Transverse colon (tissue), 4 donors: ENCODE results near the gene IL9. TPM values are rescaled to one million over a fixed set of nuclear protein-coding genes. Genes with fewer than 3 reads are reported as not detected.

Experiments used
- DNase-seq: peaks from one replicate; pipeline ENCODE4 v3.0.0-alpha.2; 2019
- H3K27ac ChIP-seq, 4 donors: fragments of 200-600 bp; sonication (generic); 2 replicates each; pipeline ENCODE4 v1.5.1; 2016 to 2018; ENCODE audit warnings: inconsistent platforms in 4 of 4
- H3K27me3 ChIP-seq: fragments of 200-600 bp; sonication (generic); 2 replicates; pipeline ENCODE4 v1.5.1; 2017; ENCODE audit warnings: inconsistent platforms
- H3K36me3 ChIP-seq, 4 donors: fragments of 200-600 bp; sonication (generic); 2 replicates each; pipeline ENCODE4 v1.5.1; 2017 to 2019; ENCODE audit warnings: inconsistent platforms in 4 of 4
- H3K4me1 ChIP-seq, 4 donors: fragments of 200-600 bp; sonication (generic); 2 replicates each; pipeline ENCODE4 v1.5.1; 2017 to 2020; ENCODE audit warnings: inconsistent platforms in 4 of 4
- H3K4me3 ChIP-seq, 4 donors: fragments of 200-600 bp; sonication (generic); 1 replicate in 1 of 4; 2 replicates in 3 of 4; pipeline versions ENCODE4 v1.5.1 to v1.6.1; 2017 to 2019; ENCODE audit warnings: inconsistent platforms in 4 of 4
- H3K9me3 ChIP-seq, 2 donors: fragments of 200-600 bp; sonication (generic); 2 replicates each; pipeline ENCODE4 v1.5.1; 2017 to 2019; ENCODE audit warnings: inconsistent platforms in 2 of 2
- CTCF ChIP-seq, 5 experiments: fragments of 200-600 bp in 3 of 5; fragments of 450-650 bp in 2 of 5; sonication (generic) in 3 of 5; IDR thresholded peaks; 1 replicate in 2 of 5; 2 replicates in 3 of 5; pipeline ENCODE4 v1.5.1; 2016 to 2017; ENCODE audit warnings: antibody characterized with exemption in 5 of 5, inconsistent platforms in 3 of 5, mild to moderate bottlenecking in 2 of 5, moderate library complexity in 1 of 5
- EP300 ChIP-seq: sonication (generic); formaldehyde crosslinking; IDR thresholded peaks from one replicate; pipeline ENCODE4 v1.6.1; 2017; ENCODE audit warnings: antibody characterized with exemption, low read depth
- POLR2A ChIP-seq: fragments of 450-650 bp; IDR thresholded peaks from one replicate; pipeline ENCODE4 v1.6.1; 2016; ENCODE audit warnings: antibody characterized with exemption, mild to moderate bottlenecking, moderate library complexity
- POLR2AphosphoS5 ChIP-seq, 3 donors: sonication (generic); formaldehyde crosslinking; IDR thresholded peaks; one replicate each; pipeline ENCODE4 v1.6.1; 2016; ENCODE audit warnings: antibody characterized with exemption in 3 of 3
- WGBS, 2 donors: methylation state at CpG; one replicate each; pipeline ENCODE4 v1.1.5; 2018; ENCODE audit warnings: low coverage in 1 of 2; 5-methylcytosine and 5-hydroxymethylcytosine counted together
- in situ Hi-C, 4 donors: fragments of 200-750 bp; cut with MboI; loops; one replicate each; pipeline versions ENCODE4 v1.15.0 to v1.15.1; 2017; ENCODE audit warnings: low sequenced_read_pairs in 3 of 4, low pct_ligation_motif_present in 1 of 4, low pct_unique_long_range_greater_than_20kb in 1 of 4
- intact Hi-C: fragments of 100-400 bp; cut with DNase I; formaldehyde crosslinking; loops from one replicate; pipeline ENCODE4 v1.15.1; 2023; ENCODE audit warnings: low total_unique reads
- total RNA-seq, 4 donors: library from RNA; depleted of rRNA; stranded (reverse); fragments of >200 nt; gene quantifications; one replicate each; pipeline ENCODE4 v1.1.0, GENCODE V29; 2016

IL9 gene
- total RNA-seq, 4 donors from 2014 or later = not detected

- DNase-seq = no peak
- Histone ChIP-seq H3K4me1 (no peaks in the 10 kb centered on the region), H3K4me3 (no peak overlapping the region), H3K36me3 (no peaks in the 10 kb centered on the region), H3K27me3 (peaks cover 30% of the 10 kb centered on the region), H3K27ac (no peak overlapping the region), H3K9me3 (no peaks in the 10 kb centered on the region)
- 52 to 56% methylated on average over 3 of the region's 3 CpGs for WGBS, 2 donors
- in situ Hi-C loops (no loop called here), intact Hi-C loops (no loop called here)
- TF ChIP-seq CTCF (IDR thresholded peaks at IDR 0.05) (no peak), POLR2A (no peak), EP300 (no peak), POLR2AphosphoS5 (IDR thresholded peaks at IDR 0.05) (no peak)
Measured at GRCh38 chr5:135900276-135900675, 4.6 kb upstream of the IL9 start.

- no peak overlapping the region for H3K27ac ChIP-seq
- no peaks in the 10 kb centered on the region for H3K9me3 ChIP-seq
- H3K27me3 ChIP-seq = peaks cover 31% of the 10 kb centered on the region
- TF ChIP-seq POLR2A = no peak
- TF ChIP-seq EP300 = no peak
- TF ChIP-seq CTCF (IDR thresholded peaks at IDR 0.05) = no peak
- no peak for TF ChIP-seq POLR2AphosphoS5 (IDR thresholded peaks at IDR 0.05)
- no peaks in the 10 kb centered on the region for H3K4me1 ChIP-seq
- intact Hi-C loops (no loop called here), in situ Hi-C loops (no loop called here)
- no peaks in the 10 kb centered on the region for H3K36me3 ChIP-seq
- H3K4me3 ChIP-seq = no peak overlapping the region
- no peak for DNase-seq
- WGBS, 2 donors = 71 to 87% methylated on average over 4 to 6 of the region's 6 CpGs
Measured at GRCh38 chr5:135898651-135899050, 3.0 kb upstream of the IL9 start.

GRCh38 chr5:135894789-135895188 is 852 bp downstream of the IL9 start:
- Histone ChIP-seq H3K4me3 (no peak overlapping the region), H3K36me3 (no peaks in the 10 kb centered on the region), H3K4me1 (no peaks in the 10 kb centered on the region), H3K27ac (no peak overlapping the region), H3K27me3 (peaks cover 26% of the 10 kb centered on the region), H3K9me3 (no peaks in the 10 kb centered on the region)
- DNase-seq = no peak
- in situ Hi-C loops = loop anchor here in 1 of 4 donors (5.0 kb wide), 1 partner anchor 318 kb away; no protein-coding TSS in a partner anchor
- no peak for TF ChIP-seq POLR2AphosphoS5 (IDR thresholded peaks at IDR 0.05)
- no peak for TF ChIP-seq POLR2A
- TF ChIP-seq CTCF (IDR thresholded peaks at IDR 0.05) = no peak
- no peak for TF ChIP-seq EP300
- intact Hi-C loops = no loop called here
- WGBS, 2 donors = 50 to 83% methylated on average over 1 to 2 of the region's 2 CpGs

- no peak for DNase-seq
- intact Hi-C loops = no loop called here
- no peak overlapping the region for H3K27ac ChIP-seq
- WGBS, 2 donors = 70 to 100% methylated on average over 1 to 8 of the region's 8 CpGs
- H3K9me3 ChIP-seq = no peaks in the 10 kb centered on the region
- peaks cover 26% of the 10 kb centered on the region for H3K27me3 ChIP-seq
- in situ Hi-C loops = loop anchor here in 1 of 4 donors (5.0 kb wide), 1 partner anchor 318 kb away; no protein-coding TSS in a partner anchor
- no peaks in the 10 kb centered on the region for H3K4me1 ChIP-seq
- TF ChIP-seq POLR2AphosphoS5 (IDR thresholded peaks at IDR 0.05) = no peak
- no peak for TF ChIP-seq CTCF (IDR thresholded peaks at IDR 0.05)
- no peak for TF ChIP-seq POLR2A
- no peak for TF ChIP-seq EP300
- no peaks in the 10 kb centered on the region for H3K36me3 ChIP-seq
- no peak overlapping the region for H3K4me3 ChIP-seq
Measured at GRCh38 chr5:135894276-135894675, 1.4 kb downstream of the IL9 start.
